Activated CD4-positive, alpha-beta T cell treated with anti-CD3 and anti-CD28 coated beads for 1 hour (primary cell): ENCODE results near the gene FAR2.
"Not testable (repeated sequence)": the region's sequence is repeated elsewhere in the genome, so short reads cannot be mapped to it uniquely, and the experiment has no call there.

Source experiments
- DNase-seq: peaks from one replicate; pipeline ENCODE4 v3.0.0-alpha.2; 2020

Gene FAR2

GRCh38 chr12:29346769-29347421 is 197.8 kb downstream of the FAR2 start:
- no peak for DNase-seq

GRCh38 chr12:29350080-29350479 is 201.0 kb downstream of the FAR2 start:
- DNase-seq: no peak

- DNase-seq: no peak
Observed at GRCh38 chr12:29354954-29355353, 205.9 kb downstream of the FAR2 start.

DNA sequence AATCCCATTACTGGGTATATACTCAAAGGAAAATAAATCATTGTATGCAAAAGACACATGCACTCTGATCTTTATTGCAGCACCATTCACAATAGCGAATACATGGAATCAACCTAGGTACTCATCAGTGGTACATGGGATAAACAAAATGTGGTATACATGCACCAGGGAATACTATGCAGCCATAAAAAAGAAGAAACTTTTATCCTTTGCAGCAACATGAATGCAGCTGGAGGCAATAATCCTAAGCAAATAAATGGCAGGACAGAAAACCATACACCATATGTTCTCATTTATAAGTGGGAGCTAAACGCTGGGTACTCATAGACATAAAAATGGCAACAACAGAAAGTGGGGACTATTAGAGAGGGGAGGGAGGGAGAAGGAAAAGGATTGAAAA is 216.0 kb downstream of the FAR2 start:
- no peak for DNase-seq

DNA sequence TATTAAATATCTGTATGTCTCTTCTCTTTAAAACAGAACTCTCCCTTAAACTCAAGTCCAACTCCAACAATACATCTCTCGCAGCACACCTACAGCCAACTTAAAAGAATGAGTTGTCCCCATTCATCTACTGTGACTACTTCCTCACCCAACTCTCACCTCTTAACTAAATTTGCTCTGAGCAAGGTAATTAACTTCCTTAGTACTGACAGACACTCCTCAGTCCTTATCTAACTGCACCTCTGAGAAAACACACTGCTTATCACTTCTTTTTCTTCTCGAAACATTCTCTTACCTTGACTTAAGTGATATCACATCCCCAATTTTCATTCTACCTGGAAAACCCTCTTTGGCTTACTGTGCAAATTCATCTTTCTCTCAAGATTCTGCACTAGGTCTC is 224.9 kb downstream of the FAR2 start:
- no peak for DNase-seq

GRCh38 chr12:29374913-29375312 is 225.8 kb downstream of the FAR2 start:
- no peak for DNase-seq

GRCh38 chr12:29376118-29376517 is 227.0 kb downstream of the FAR2 start:
- DNase-seq: no peak

- peak; percentile 84 for DNase-seq
Observed at GRCh38 chr12:29380536-29381523, 231.8 kb downstream of the FAR2 start, which contains the start of gene ERGIC2. TSS of gene ERGIC2 (minus strand) at chr12:29381172. CDS start at chr12:29371633, 9,539 bp downstream.

DNA sequence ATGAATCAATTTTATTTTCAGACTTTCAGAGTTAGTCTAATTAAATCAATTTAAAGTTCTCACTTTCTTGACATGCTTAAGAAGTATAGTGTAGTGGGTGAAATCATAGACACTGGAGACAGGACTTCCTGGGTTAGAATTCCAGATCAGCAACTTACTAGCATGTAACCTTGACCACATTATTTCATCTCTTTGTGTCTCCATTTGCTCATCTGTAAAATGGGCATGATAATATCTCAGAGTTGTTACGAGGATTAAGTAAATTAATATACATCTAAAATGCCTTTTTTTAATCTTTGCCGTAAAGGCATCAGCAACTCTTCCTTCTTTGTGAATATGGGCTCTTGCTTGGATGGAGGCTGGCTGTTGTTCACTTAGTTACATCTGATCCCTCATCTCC is 233.2 kb downstream of the FAR2 start:
- no peak for DNase-seq

DNA sequence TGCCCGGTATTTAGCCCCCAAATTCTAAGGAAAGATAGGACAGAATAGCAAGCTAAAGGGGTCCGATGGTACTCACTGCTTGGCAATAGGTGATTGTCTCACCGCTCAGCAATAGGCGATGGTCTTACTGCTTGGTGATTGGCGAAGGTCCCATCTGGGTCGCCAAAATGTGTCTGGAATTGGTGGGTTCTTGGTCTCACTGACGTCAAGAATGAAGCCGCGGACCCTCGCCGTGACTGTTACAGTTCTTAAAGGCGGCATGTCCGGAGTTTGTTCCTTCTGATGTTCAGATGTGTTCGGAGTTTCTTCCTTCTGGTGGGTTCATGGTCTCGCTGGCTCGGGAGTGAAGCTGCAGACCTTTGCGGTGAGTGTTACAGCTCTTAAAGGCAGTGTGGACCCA is 236.1 kb downstream of the FAR2 start:
- not testable (repeated sequence) for DNase-seq
